Esophagus muscularis mucosa (tissue), 4 donors: Measurements from ENCODE around the gene HOTAIR.

ENCODE experiments used
- CTCF ChIP-seq, 3 experiments: fragments of 200-600 bp in 2 of 3; fragments of 450-650 bp in 1 of 3; sonication (generic) in 2 of 3; IDR thresholded peaks; one replicate each; pipeline ENCODE4 v1.5.1; 2017 to 2019; ENCODE audit warnings: antibody characterized with exemption in 3 of 3, mild to moderate bottlenecking in 2 of 3, moderate library complexity in 1 of 3
- EP300 ChIP-seq: sonication (generic); formaldehyde crosslinking; IDR thresholded peaks from one replicate; pipeline ENCODE4 v1.6.1; 2017; ENCODE audit warnings: antibody characterized with exemption
- POLR2A ChIP-seq: fragments of 450-650 bp; IDR thresholded peaks from one replicate; pipeline ENCODE4 v1.6.1; 2017; ENCODE audit warnings: antibody characterized with exemption, moderate library complexity, mild to moderate bottlenecking, low read depth

GRCh38 chr12:53985994-53986685 lies 11.4 kb upstream of the HOTAIR start:
- TF ChIP-seq CTCF (IDR thresholded peaks at IDR 0.05) (no peak), EP300 (no peak), POLR2A (no peak)
